Panc1 (cell line): ENCODE measurements around the gene MSI2. TPM values are rescaled to one million over a fixed set of nuclear protein-coding genes. Genes with fewer than 3 reads are reported as not detected.

Source experiments
- ATAC-seq: fragments of 200-7000 bp; cut with Tn5 transposase; 2 replicates; pipeline ENCODE4 v1.9.1; 2020; ENCODE audit warnings: mild to moderate bottlenecking, moderate library complexity
- BruUV-seq: library from RNA; stranded (reverse); fragments of 400-500 nt; replicated peaks from 2 replicates; lab custom pipeline; 2021; lab: Mats Ljungman, UMichigan
- CTCF ChIA-PET: fragments of 300-600 bp; sonication (Branson Sonifier 250); formaldehyde crosslinking; loops from one replicate; lab custom pipeline; 2022; ENCODE audit warnings: antibody characterized with exemption; lab: Charles Lee
- POLR2A ChIA-PET: fragments of 300-600 bp; sonication (Branson Sonifier 250); formaldehyde crosslinking; loops from one replicate; lab custom pipeline; 2022; ENCODE audit warnings: antibody characterized with exemption; lab: Charles Lee
- DNase-seq: peaks from one replicate; pipeline ENCODE4 v3.0.0-alpha.2; 2010; ENCODE audit warnings: low read depth, low spot score
- H3K27ac ChIP-seq: 2 replicates; pipeline ENCODE4 v1.5.1; 2011; ENCODE audit warnings: mild to moderate bottlenecking, low read length, inconsistent platforms
- H3K27me3 ChIP-seq: fragments of 200-500 bp; sonication (Bioruptor generic); 2 replicates; pipeline ENCODE4 v1.6.0; 2014; ENCODE audit warnings: low read length, inconsistent platforms; ENCODE audit not compliant: control insufficient read depth, insufficient read depth
- H3K36me3 ChIP-seq: fragments of 200-500 bp; sonication (Bioruptor generic); 2 replicates; pipeline ENCODE4 v1.5.1; 2014; ENCODE audit warnings: inconsistent platforms, mild to moderate bottlenecking, low read length, moderate library complexity; ENCODE audit not compliant: control insufficient read depth, insufficient read depth
- H3K4me1 ChIP-seq: 2 replicates; pipeline ENCODE4 v1.5.1; 2011; ENCODE audit warnings: inconsistent platforms, mild to moderate bottlenecking, low read length, moderate library complexity; ENCODE audit not compliant: control insufficient read depth, insufficient read depth
- H3K4me3 ChIP-seq, 2 experiments: 2 replicates each; pipeline ENCODE4 v1.5.1; 2011 to 2012; ENCODE audit warnings: low read depth in 2 of 2, low read length in 2 of 2, mild to moderate bottlenecking in 2 of 2, inconsistent platforms in 1 of 2, moderate library complexity in 1 of 2
- H3K9me3 ChIP-seq: fragments of 200-500 bp; sonication (Bioruptor generic); 2 replicates; pipeline ENCODE4 v1.5.1; 2014; ENCODE audit warnings: low read depth, mild to moderate bottlenecking, inconsistent platforms, low read length, moderate library complexity; ENCODE audit not compliant: control insufficient read depth, insufficient read depth
- CTCF ChIP-seq: fragments of 450-650 bp; IDR thresholded peaks from 2 replicates; pipeline ENCODE4 v1.5.1; 2017; ENCODE audit warnings: mild to moderate bottlenecking
- POLR2AphosphoS5 ChIP-seq: IDR thresholded peaks from 2 replicates; pipeline ENCODE4 v1.6.1; 2012; ENCODE audit warnings: mild to moderate bottlenecking, low read depth, low read length, moderate library complexity
- REST ChIP-seq, 2 experiments: IDR thresholded peaks; 2 replicates each; pipeline ENCODE4 v1.6.1; 2011 to 2012; ENCODE audit warnings: low read depth in 2 of 2, control low read depth in 1 of 2, low read length in 1 of 2, mild to moderate bottlenecking in 1 of 2, moderate library complexity in 1 of 2; ENCODE audit not compliant: insufficient read depth in 1 of 2
- SIN3A ChIP-seq: IDR thresholded peaks from 2 replicates; pipeline ENCODE4 v1.6.1; 2012; ENCODE audit warnings: low read depth, mild to moderate bottlenecking, low read length, moderate library complexity, borderline replicate concordance; ENCODE audit not compliant: insufficient read depth
- TCF7L2 ChIP-seq: IDR thresholded peaks from 2 replicates; pipeline ENCODE4 v1.6.1; 2011; ENCODE audit warnings: mild to moderate bottlenecking, low read depth, low read length, inconsistent platforms
- in situ Hi-C: cut with HindIII; loops from 2 replicates; pipeline ENCODE4 v1.10.0; 2016; ENCODE audit warnings: low sequenced_read_pairs, low pct_unique_long_range_greater_than_20kb
- intact Hi-C: fragments of 100-400 bp; cut with micrococcal nuclease; formaldehyde crosslinking; loops from one replicate; pipeline ENCODE4 v1.10.0; 2022; ENCODE audit not compliant: unreplicated experiment
- total RNA-seq: library from RNA; stranded (reverse); gene quantifications from one replicate; pipeline ENCODE4 v1.2.1, GENCODE V29; 2021; ENCODE audit not compliant: unreplicated experiment

MSI2 gene
- total RNA-seq, 1 experiment from 2014 or later = 38.5 TPM

GRCh38 chr17:57655553-57655952 is 399.2 kb downstream of the MSI2 start:
- POLR2A ChIA-PET = no interaction called here
- H3K27me3 ChIP-seq = no peaks in the 10 kb centered on the region
- BruUV-seq = no TSS peak
- intact Hi-C loops (no loop called here), in situ Hi-C loops (no loop called here)
- CTCF ChIA-PET = no interaction called here
- H3K4me3 ChIP-seq = no peak overlapping the region
- no peaks in the 10 kb centered on the region for H3K36me3 ChIP-seq
- H3K27ac ChIP-seq = no peak overlapping the region
- TF ChIP-seq TCF7L2 = no peak
- TF ChIP-seq REST (IDR thresholded peaks at IDR 0.05; ENCODE audit: insufficient read depth in 1 of 2, low read depth in 2 of 2, low read length in 1 of 2) = no peak
- TF ChIP-seq POLR2AphosphoS5 = no peak
- TF ChIP-seq SIN3A = no peak
- ATAC-seq (no peak), DNase-seq (no peak)
- no peaks in the 10 kb centered on the region for H3K4me1 ChIP-seq
- no peaks in the 10 kb centered on the region for H3K9me3 ChIP-seq

GRCh38 chr17:57657211-57657610 is 400.9 kb downstream of the MSI2 start:
- POLR2A ChIA-PET = no interaction called here
- Histone ChIP-seq H3K4me3 (no peak overlapping the region), H3K9me3 (no peaks in the 10 kb centered on the region), H3K27me3 (no peaks in the 10 kb centered on the region), H3K4me1 (no peaks in the 10 kb centered on the region), H3K36me3 (no peaks in the 10 kb centered on the region), H3K27ac (no peak overlapping the region)
- no peak for TF ChIP-seq REST (IDR thresholded peaks at IDR 0.05; ENCODE audit: insufficient read depth in 1 of 2, low read depth in 2 of 2, low read length in 1 of 2)
- no peak for TF ChIP-seq TCF7L2
- no peak for TF ChIP-seq POLR2AphosphoS5
- no peak for TF ChIP-seq SIN3A
- TF ChIP-seq CTCF = no peak
- no TSS peak for BruUV-seq
- CTCF ChIA-PET = no interaction called here
- in situ Hi-C loops (no loop called here), intact Hi-C loops (no loop called here)
- ATAC-seq (no peak), DNase-seq (no peak)
